H1 (cell line): ENCODE results near the gene WASHC4.

ENCODE experiments used
- ASH2L ChIP-seq: fragments of 200-600, 300-600 bp; sonication (generic); IDR thresholded peaks from one replicate; pipeline ENCODE4 v1.7.1; 2017; ENCODE audit warnings: low read length
- BCL11A ChIP-seq, 2 experiments: IDR thresholded peaks; one replicate each; pipeline ENCODE4 v1.6.1; 2011; ENCODE audit warnings: low read depth in 2 of 2, low read length in 2 of 2, mild to moderate bottlenecking in 2 of 2
- EP300 ChIP-seq, 2 experiments: IDR thresholded peaks; 1 replicate in 1 of 2; 2 replicates in 1 of 2; pipeline ENCODE4 v1.6.1; 2011 to 2012; ENCODE audit warnings: low read depth in 2 of 2, low read length in 2 of 2, mild to moderate bottlenecking in 2 of 2, borderline replicate concordance in 1 of 2, inconsistent platforms in 1 of 2, moderate library complexity in 1 of 2
- MAX ChIP-seq: IDR thresholded peaks from 2 replicates; pipeline ENCODE4 v1.6.1; 2012; ENCODE audit warnings: inconsistent platforms
- POLR2A ChIP-seq, 2 experiments: IDR thresholded peaks; 1 replicate in 1 of 2; 2 replicates in 1 of 2; pipeline ENCODE4 v1.6.1; 2011; ENCODE audit warnings: low read depth in 2 of 2, low read length in 2 of 2, mild to moderate bottlenecking in 2 of 2; ENCODE audit errors: control extremely low read depth in 1 of 2
- POU5F1 ChIP-seq: IDR thresholded peaks from 2 replicates; pipeline ENCODE4 v1.6.1; 2011; ENCODE audit warnings: low read depth, mild to moderate bottlenecking, low read length, moderate library complexity
- SP1 ChIP-seq: IDR thresholded peaks from 2 replicates; pipeline ENCODE4 v1.6.1; 2011; ENCODE audit warnings: low read depth, low read length
- SUZ12 ChIP-seq: fragments of 200-600 bp; sonication (generic); IDR thresholded peaks from 2 replicates; pipeline ENCODE4 v1.6.1; 2012; ENCODE audit warnings: mild to moderate bottlenecking, inconsistent platforms, low read length, moderate library complexity, mixed read lengths
- TBP ChIP-seq: IDR thresholded peaks from 2 replicates; pipeline ENCODE4 v1.6.1; 2011; ENCODE audit warnings: low read depth, low read length, improper control_type of control experiment
- TCF12 ChIP-seq: IDR thresholded peaks from 2 replicates; pipeline ENCODE4 v1.6.1; 2011; ENCODE audit warnings: low read depth, mild to moderate bottlenecking, low read length
- TF ChIP-seq, protein P1 (sequence below), 3 experiments: IDR thresholded peaks; 1 replicate in 2 of 3; 2 replicates in 1 of 3; pipeline versions ENCODE4 v1.5.1 to v1.6.1; 2011; ENCODE audit warnings: low read length in 3 of 3, mild to moderate bottlenecking in 3 of 3, inconsistent platforms in 2 of 3, low read depth in 1 of 3, moderate library complexity in 1 of 3; ENCODE audit not compliant: insufficient read depth in 1 of 3; ENCODE audit errors: control extremely low read depth in 1 of 3

DNA sequence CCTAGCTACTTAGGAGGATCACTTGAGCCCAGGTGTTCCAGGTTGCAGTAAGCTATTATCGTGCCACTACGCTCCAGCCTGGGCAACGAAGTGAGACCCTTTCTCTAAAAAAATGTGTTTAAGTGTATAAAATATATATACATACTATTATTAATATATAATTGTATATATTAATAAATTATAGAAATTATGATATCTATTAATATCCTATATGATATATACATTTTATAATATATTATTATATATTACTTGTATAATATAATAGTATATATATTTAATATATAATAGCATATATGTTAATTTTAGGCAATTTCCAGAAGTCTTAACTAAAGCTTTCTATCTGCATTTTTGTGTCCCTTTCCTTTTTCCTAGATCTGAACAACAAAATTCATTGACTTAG lies 35.5 kb upstream of the WASHC4 start:
- no peak for TF ChIP-seq TBP
- TF ChIP-seq, protein P1, sequence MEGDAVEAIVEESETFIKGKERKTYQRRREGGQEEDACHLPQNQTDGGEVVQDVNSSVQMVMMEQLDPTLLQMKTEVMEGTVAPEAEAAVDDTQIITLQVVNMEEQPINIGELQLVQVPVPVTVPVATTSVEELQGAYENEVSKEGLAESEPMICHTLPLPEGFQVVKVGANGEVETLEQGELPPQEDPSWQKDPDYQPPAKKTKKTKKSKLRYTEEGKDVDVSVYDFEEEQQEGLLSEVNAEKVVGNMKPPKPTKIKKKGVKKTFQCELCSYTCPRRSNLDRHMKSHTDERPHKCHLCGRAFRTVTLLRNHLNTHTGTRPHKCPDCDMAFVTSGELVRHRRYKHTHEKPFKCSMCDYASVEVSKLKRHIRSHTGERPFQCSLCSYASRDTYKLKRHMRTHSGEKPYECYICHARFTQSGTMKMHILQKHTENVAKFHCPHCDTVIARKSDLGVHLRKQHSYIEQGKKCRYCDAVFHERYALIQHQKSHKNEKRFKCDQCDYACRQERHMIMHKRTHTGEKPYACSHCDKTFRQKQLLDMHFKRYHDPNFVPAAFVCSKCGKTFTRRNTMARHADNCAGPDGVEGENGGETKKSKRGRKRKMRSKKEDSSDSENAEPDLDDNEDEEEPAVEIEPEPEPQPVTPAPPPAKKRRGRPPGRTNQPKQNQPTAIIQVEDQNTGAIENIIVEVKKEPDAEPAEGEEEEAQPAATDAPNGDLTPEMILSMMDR (IDR thresholded peaks at IDR 0.05; ENCODE audit: control extremely low read depth in 1 of 3, insufficient read depth in 1 of 3, low read depth in 1 of 3, low read length in 3 of 3): no peak
- TF ChIP-seq ASH2L: no peak
- TF ChIP-seq TCF12: no peak
- TF ChIP-seq EP300 (IDR thresholded peaks at IDR 0.05; ENCODE audit: borderline replicate concordance in 1 of 2, low read depth in 2 of 2, low read length in 2 of 2): no peak
- TF ChIP-seq SP1: no peak
- no peak for TF ChIP-seq POU5F1
- TF ChIP-seq BCL11A (IDR thresholded peaks at IDR 0.05; ENCODE audit: low read depth in 2 of 2, low read length in 2 of 2): no peak
- no peak for TF ChIP-seq SUZ12
- TF ChIP-seq POLR2A (IDR thresholded peaks at IDR 0.05; ENCODE audit: control extremely low read depth in 1 of 2, low read depth in 2 of 2, low read length in 2 of 2): no peak
- TF ChIP-seq MAX: no peak
